K562 (cell line): ENCODE data around the gene NOD1. TPM values are rescaled to one million over a fixed set of nuclear protein-coding genes. Genes with fewer than 3 reads are reported as not detected.

ENCODE experiments used
- ARID1B ChIP-seq: fragments of 450-650 bp; IDR thresholded peaks from 2 replicates; pipeline ENCODE4 v1.6.1; 2016; ENCODE audit warnings: antibody characterized with exemption, mild to moderate bottlenecking, inconsistent platforms
- BACH1 ChIP-seq: fragments of 200-800 bp; sonication (Bioruptor generic); IDR thresholded peaks from 2 replicates; pipeline ENCODE4 v1.6.1; 2016; ENCODE audit warnings: missing genetic modification characterization, missing compliant biosample characterization
- CC2D1A ChIP-seq: fragments of 450-650 bp; IDR thresholded peaks from 2 replicates; pipeline ENCODE4 v1.6.1; 2017; ENCODE audit warnings: mild to moderate bottlenecking
- DMBX1 ChIP-seq: fragments of 250-450 bp; sonication (Bioruptor Pico); IDR thresholded peaks from 2 replicates; pipeline ENCODE4 v1.8.0; 2022; ENCODE audit warnings: inconsistent platforms, mild to moderate bottlenecking, moderate library complexity, borderline replicate concordance
- EP300 ChIP-seq: IDR thresholded peaks from 2 replicates; pipeline ENCODE4 v1.6.1; 2012; ENCODE audit warnings: low read length, improper control_type of control experiment
- ESRRA ChIP-seq: fragments of 450-650 bp; IDR thresholded peaks from 2 replicates; pipeline ENCODE4 v1.6.1; 2014; ENCODE audit warnings: low read depth, mild to moderate bottlenecking, moderate library complexity, borderline replicate concordance
- HDAC8 ChIP-seq: fragments of 450-650 bp; IDR thresholded peaks from 2 replicates; pipeline ENCODE4 v1.6.1; 2016; ENCODE audit warnings: mild to moderate bottlenecking, missing genetic modification characterization, moderate library complexity, missing compliant biosample characterization
- MAFF ChIP-seq: IDR thresholded peaks from 2 replicates; pipeline ENCODE4 v1.6.1; 2012; ENCODE audit warnings: low read length, improper control_type of control experiment
- NR2F6 ChIP-seq: fragments of 450-650 bp; formaldehyde crosslinking; IDR thresholded peaks from 2 replicates; pipeline ENCODE4 v1.4.0; 2020; ENCODE audit warnings: mild to moderate bottlenecking
- PTRF ChIP-seq: fragments of 450-650 bp; IDR thresholded peaks from 2 replicates; pipeline ENCODE4 v1.6.1; 2016; ENCODE audit warnings: mild to moderate bottlenecking, missing genetic modification characterization, missing compliant biosample characterization
- SMAD4 ChIP-seq: fragments of 250-450 bp; sonication (Bioruptor Pico); conservative IDR thresholded peaks from 2 replicates; pipeline ENCODE4 v1.8.0; 2021; ENCODE audit warnings: inconsistent platforms, mild to moderate bottlenecking, moderate library complexity
- SRF ChIP-seq, 2 experiments: fragments of 250-450, 450-650 bp in 1 of 2; sonication (Bioruptor Pico) in 1 of 2; sonication (generic) in 1 of 2; formaldehyde crosslinking; IDR thresholded peaks; 2 replicates each; pipeline versions ENCODE4 v1.5.0 to v1.5.1; 2020 to 2022; ENCODE audit warnings: mild to moderate bottlenecking in 1 of 2, missing genetic modification reagents in 1 of 2
- STAT5B ChIP-seq: fragments of 250-450 bp; sonication (Bioruptor Pico); IDR thresholded peaks from 2 replicates; pipeline ENCODE4 v1.8.0; 2021; ENCODE audit warnings: mild to moderate bottlenecking, inconsistent platforms
- TAL1 ChIP-seq: fragments of 450-650 bp; IDR thresholded peaks from 2 replicates; pipeline ENCODE4 v1.6.1; 2016; ENCODE audit warnings: mild to moderate bottlenecking
- TCF3 ChIP-seq: sonication (generic); formaldehyde crosslinking; IDR thresholded peaks from 2 replicates; pipeline ENCODE4 v1.4.0; 2020; ENCODE audit warnings: mild to moderate bottlenecking, missing genetic modification reagents
- TEAD4 ChIP-seq, 2 experiments: sonication (generic) in 1 of 2; formaldehyde crosslinking in 1 of 2; IDR thresholded peaks; 2 replicates each; pipeline versions ENCODE4 v1.6.1 to v1.8.0; 2012 to 2022; ENCODE audit warnings: borderline replicate concordance in 1 of 2, inconsistent platforms in 1 of 2, low read length in 1 of 2, mild to moderate bottlenecking in 1 of 2, missing genetic modification reagents in 1 of 2
- ZC3H8 ChIP-seq: fragments of 450-650 bp; IDR thresholded peaks from 2 replicates; pipeline ENCODE4 v1.6.1; 2017
- ZFP30 ChIP-seq: fragments of 250-450 bp; sonication (Bioruptor Pico); IDR thresholded peaks from 2 replicates; pipeline ENCODE4 v1.8.0; 2022; ENCODE audit warnings: moderate library complexity, mild to moderate bottlenecking, inconsistent platforms, borderline replicate concordance
- ZNF224 ChIP-seq: sonication (generic); formaldehyde crosslinking; IDR thresholded peaks from 2 replicates; pipeline ENCODE4 v1.8.0; 2022; ENCODE audit warnings: mild to moderate bottlenecking, missing genetic modification reagents
- ZNF507 ChIP-seq: conservative IDR thresholded peaks from 2 replicates; pipeline ENCODE4 v1.6.1; 2017; ENCODE audit warnings: missing genetic modification characterization, missing compliant biosample characterization
- ZNF707 ChIP-seq: fragments of 250-450 bp; sonication (Bioruptor Pico); conservative IDR thresholded peaks from 2 replicates; pipeline ENCODE4 v1.8.0; 2022; ENCODE audit warnings: inconsistent platforms, mild to moderate bottlenecking, moderate library complexity
- ZNF79 ChIP-seq: fragments of 250-450 bp; sonication (Bioruptor Pico); IDR thresholded peaks from 2 replicates; pipeline ENCODE4 v1.4.0; 2020; ENCODE audit warnings: low read depth, mild to moderate bottlenecking, moderate library complexity
- polyA plus RNA-seq, 8 experiments: library from polyadenylated mRNA; depleted of rRNA in 4 of 8; stranded (reverse) in 5 of 8; unstranded in 3 of 8; fragments of >200 nt; fragmentation: Nextera tagmentation in 2 of 8; fragmentation: Illumina TruSeq in 1 of 8; extraction: Ambion mirVana in 2 of 8; extraction: Trizol in 1 of 8; gene quantifications; 2 replicates each; pipeline versions ENCODE4 v1.2.1 to v1.2.3, GENCODE V29; 2011 to 2014; ENCODE audit warnings: inconsistent platforms in 1 of 8, missing spikeins in 1 of 8
- total RNA-seq, 7 experiments: library from RNA; depleted of rRNA in 6 of 7; stranded (reverse); fragments of >200 nt in 6 of 7; fragmentation: Illumina TruSeq in 2 of 7; extraction: Trizol in 2 of 7; gene quantifications; 2 replicates each; pipeline versions ENCODE4 v1.2.1 to v1.2.3, GENCODE V29; 2011 to 2021; ENCODE audit warnings: low replicate concordance in 1 of 7
- TF ChIP-seq, protein P1 (sequence below): fragments of 450-650 bp; formaldehyde crosslinking; IDR thresholded peaks from 2 replicates; pipeline ENCODE4 v1.4.0; 2022; ENCODE audit warnings: missing genetic modification characterization
- TF ChIP-seq, protein P2 (sequence below): fragments of 450-650 bp; IDR thresholded peaks from 2 replicates; pipeline ENCODE4 v1.6.1; 2018; ENCODE audit not compliant: partially characterized antibody
- TF ChIP-seq, protein P3 (sequence below): sonication (generic); formaldehyde crosslinking; IDR thresholded peaks from 2 replicates; pipeline ENCODE4 v1.8.0; 2022; ENCODE audit warnings: missing genetic modification reagents, mild to moderate bottlenecking, borderline replicate concordance

NOD1 gene
- total and polyA plus RNA-seq, 9 of the 15 experiments (the other 6 are each of a cell fraction or from before 2014, with no cell fraction given), result 0.34 to 7.1 (median 4.7) TPM

DNA sequence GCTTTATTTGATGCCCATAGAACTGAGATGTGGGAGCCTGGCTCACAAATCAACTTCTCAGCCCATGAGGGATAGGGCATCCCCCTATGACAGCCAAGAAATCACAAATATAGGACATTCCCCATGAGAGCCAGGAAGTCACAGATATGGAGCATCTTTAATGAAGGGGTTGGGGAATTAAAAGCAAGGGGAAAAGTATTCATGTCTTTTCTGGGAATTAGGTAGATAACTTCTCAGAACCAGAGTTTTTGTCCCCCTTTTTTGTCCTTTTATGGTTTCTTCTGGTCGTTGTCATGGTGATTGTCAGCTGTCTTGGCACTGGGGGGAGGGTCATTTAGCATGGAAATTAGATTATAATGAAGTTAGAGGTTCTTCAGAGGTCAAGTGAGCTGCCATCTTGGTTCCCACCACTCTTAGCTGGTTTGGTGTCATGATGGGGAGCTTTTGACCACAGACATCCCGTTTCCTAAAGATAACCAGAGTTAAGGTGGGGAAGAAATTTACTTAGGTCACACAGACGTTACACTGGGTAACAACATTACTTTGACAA lies 56.9 kb downstream of the NOD1 start (continued):
- 0 out of 2 replicates have a peak, but pooled peaks have one; percentile 52 for TF ChIP-seq BACH1 (tag)
- TF ChIP-seq TCF3 (CRISPR knock-in tag), result 0 out of 2 replicates have a peak, but pooled peaks have one; percentile 17
- no peak for TF ChIP-seq DMBX1 (CRISPR knock-in tag)
- no peak for TF ChIP-seq SMAD4 (CRISPR knock-in tag)
- TF ChIP-seq, protein P1, sequence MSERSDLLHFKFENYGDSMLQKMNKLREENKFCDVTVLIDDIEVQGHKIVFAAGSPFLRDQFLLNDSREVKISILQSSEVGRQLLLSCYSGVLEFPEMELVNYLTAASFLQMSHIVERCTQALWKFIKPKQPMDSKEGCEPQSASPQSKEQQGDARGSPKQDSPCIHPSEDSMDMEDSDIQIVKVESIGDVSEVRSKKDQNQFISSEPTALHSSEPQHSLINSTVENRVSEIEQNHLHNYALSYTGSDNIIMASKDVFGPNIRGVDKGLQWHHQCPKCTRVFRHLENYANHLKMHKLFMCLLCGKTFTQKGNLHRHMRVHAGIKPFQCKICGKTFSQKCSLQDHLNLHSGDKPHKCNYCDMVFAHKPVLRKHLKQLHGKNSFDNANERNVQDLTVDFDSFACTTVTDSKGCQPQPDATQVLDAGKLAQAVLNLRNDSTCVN (CRISPR knock-in tag), result no peak
- no peak for TF ChIP-seq TAL1
- TF ChIP-seq NR2F6 (CRISPR knock-in tag), result no peak
- peak; percentile 38; the same call in 1 of the 2 replicates for TF ChIP-seq TEAD4 (IDR thresholded peaks at IDR 0.05; ENCODE audit: low read length)
- no peak for TF ChIP-seq TEAD4 (CRISPR knock-in tag; IDR thresholded peaks at IDR 0.05; ENCODE audit: borderline replicate concordance)
- TF ChIP-seq ZNF507 (tag), result no peak
- TF ChIP-seq, protein P2, sequence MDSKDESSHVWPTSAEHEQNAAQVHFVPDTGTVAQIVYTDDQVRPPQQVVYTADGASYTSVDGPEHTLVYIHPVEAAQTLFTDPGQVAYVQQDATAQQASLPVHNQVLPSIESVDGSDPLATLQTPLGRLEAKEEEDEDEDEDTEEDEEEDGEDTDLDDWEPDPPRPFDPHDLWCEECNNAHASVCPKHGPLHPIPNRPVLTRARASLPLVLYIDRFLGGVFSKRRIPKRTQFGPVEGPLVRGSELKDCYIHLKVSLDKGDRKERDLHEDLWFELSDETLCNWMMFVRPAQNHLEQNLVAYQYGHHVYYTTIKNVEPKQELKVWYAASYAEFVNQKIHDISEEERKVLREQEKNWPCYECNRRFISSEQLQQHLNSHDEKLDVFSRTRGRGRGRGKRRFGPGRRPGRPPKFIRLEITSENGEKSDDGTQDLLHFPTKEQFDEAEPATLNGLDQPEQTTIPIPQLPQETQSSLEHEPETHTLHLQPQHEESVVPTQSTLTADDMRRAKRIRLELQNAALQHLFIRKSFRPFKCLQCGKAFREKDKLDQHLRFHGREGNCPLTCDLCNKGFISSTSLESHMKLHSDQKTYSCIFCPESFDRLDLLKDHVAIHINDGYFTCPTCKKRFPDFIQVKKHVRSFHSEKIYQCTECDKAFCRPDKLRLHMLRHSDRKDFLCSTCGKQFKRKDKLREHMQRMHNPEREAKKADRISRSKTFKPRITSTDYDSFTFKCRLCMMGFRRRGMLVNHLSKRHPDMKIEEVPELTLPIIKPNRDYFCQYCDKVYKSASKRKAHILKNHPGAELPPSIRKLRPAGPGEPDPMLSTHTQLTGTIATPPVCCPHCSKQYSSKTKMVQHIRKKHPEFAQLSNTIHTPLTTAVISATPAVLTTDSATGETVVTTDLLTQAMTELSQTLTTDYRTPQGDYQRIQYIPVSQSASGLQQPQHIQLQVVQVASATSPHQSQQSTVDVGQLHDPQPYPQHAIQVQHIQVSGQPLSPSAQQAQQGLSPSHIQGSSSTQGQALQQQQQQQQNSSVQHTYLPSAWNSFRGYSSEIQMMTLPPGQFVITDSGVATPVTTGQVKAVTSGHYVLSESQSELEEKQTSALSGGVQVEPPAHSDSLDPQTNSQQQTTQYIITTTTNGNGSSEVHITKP, result peak; percentile 95
- no peak for TF ChIP-seq PTRF (tag)
- peak in 1 of 2 experiments; percentile 90; a peak in 2 of 4 replicates for TF ChIP-seq SRF (CRISPR knock-in tag; IDR thresholded peaks at IDR 0.05)
- TF ChIP-seq, protein P3, sequence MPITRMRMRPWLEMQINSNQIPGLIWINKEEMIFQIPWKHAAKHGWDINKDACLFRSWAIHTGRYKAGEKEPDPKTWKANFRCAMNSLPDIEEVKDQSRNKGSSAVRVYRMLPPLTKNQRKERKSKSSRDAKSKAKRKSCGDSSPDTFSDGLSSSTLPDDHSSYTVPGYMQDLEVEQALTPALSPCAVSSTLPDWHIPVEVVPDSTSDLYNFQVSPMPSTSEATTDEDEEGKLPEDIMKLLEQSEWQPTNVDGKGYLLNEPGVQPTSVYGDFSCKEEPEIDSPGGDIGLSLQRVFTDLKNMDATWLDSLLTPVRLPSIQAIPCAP, result no peak
- no peak for TF ChIP-seq ZNF224 (CRISPR knock-in tag)
- no peak for TF ChIP-seq ZNF79 (CRISPR knock-in tag)
- TF ChIP-seq MAFF, result no peak
- TF ChIP-seq CC2D1A, result no peak
- TF ChIP-seq STAT5B (CRISPR knock-in tag), result no peak
- TF ChIP-seq EP300, result no peak
- TF ChIP-seq ZNF707 (CRISPR knock-in tag), result no peak
- no peak for TF ChIP-seq ZFP30 (CRISPR knock-in tag)
- no peak for TF ChIP-seq HDAC8 (tag)
- no peak for TF ChIP-seq ZC3H8
- TF ChIP-seq ESRRA, result peak; percentile 69
- TF ChIP-seq ARID1B, result peak; percentile 21; the same call in 1 of the 2 replicates
